ENCODE results near the gene CD99. TPM values are rescaled to one million over a fixed set of nuclear protein-coding genes. Genes with fewer than 3 reads are reported as not detected.

CD99 gene
- total RNA-seq, 4 donors from 2014 or later = 248 to 635 (median 378) TPM

DNA sequence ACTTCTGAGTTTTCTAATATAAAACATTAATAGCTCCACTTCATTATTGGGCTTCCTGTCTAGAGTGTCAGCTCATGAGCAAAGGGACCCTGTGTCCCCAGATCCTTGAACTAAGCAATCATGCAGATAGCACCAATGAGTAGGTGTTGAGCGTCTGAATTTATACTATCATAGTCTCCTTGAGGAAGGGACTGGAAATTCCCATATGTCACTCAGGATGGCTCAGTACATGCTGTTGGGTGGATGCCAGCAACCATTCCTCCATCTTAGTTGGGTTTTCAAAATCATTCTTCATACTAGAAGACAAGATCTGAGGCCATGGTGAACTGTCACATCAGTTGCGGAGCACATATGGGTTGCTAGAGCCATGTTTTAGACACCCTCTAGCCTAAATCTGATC, 27.7 kb downstream of the CD99 start:
- TF ChIP-seq, protein P1, sequence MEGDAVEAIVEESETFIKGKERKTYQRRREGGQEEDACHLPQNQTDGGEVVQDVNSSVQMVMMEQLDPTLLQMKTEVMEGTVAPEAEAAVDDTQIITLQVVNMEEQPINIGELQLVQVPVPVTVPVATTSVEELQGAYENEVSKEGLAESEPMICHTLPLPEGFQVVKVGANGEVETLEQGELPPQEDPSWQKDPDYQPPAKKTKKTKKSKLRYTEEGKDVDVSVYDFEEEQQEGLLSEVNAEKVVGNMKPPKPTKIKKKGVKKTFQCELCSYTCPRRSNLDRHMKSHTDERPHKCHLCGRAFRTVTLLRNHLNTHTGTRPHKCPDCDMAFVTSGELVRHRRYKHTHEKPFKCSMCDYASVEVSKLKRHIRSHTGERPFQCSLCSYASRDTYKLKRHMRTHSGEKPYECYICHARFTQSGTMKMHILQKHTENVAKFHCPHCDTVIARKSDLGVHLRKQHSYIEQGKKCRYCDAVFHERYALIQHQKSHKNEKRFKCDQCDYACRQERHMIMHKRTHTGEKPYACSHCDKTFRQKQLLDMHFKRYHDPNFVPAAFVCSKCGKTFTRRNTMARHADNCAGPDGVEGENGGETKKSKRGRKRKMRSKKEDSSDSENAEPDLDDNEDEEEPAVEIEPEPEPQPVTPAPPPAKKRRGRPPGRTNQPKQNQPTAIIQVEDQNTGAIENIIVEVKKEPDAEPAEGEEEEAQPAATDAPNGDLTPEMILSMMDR (IDR thresholded peaks at IDR 0.05; ENCODE audit: low read depth) = no peak

DNA sequence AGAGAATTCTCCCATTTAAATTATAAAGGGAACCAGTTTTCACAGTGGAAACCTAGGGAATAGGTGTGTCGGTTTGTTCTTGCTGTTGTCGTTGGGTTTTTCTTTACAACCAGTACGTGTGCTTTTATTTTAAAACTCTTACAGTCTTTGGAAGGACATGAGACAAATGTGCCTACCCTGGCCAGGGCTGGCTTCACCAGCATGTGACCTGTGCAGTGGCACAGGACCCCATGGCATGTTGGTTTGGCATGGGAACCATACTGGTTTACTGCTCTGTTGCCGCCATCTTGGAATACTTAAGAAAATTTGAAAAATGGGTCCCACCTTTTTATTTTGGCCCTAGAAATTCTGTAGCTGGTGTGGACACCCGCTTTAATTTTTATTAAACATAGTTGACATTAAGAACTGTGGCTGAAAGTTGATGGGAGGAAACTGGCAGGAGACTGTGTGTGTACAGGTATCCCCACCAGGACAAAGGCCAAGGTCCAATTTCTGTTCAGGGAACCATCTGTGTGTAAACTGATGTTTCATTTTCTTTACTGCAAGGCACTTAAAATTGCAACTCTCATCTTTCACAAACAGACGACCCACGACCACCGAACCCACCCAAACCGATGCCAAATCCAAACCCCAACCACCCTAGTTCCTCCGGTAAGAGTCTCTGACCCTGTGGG, 28.8 kb downstream of the CD99 start:
- TF ChIP-seq, protein P1 (IDR thresholded peaks at IDR 0.05; ENCODE audit: low read depth) = no peak

DNA sequence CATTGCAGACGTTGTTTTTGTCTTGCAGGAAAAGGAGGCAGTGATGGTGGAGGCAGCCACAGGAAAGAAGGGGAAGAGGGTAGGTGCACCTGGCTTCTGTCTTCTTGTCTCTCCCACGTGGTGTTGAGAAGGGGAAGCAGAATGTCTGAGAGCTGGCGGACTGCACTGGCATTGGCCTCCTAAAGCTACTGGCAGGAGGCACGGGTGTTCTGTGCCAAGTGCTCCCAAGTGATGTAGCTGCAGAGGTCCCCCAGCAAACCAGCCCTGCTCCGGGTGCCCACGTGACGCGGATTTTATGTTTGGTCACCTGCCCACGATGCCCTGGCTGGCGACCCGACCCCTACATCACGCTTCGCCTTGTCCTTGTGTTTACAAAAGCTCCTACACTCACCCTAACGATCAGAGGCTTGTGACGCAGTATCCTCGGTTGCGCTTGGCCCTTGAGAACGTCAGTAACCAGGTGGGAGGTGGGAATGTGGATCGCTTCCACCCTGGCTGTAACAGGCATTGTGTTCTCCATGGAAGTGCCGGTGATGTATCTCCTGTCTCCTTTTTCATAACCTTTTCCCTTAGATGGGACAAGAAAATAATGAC, 32.3 kb downstream of the CD99 start:
- TF ChIP-seq, protein P1 (IDR thresholded peaks at IDR 0.05; ENCODE audit: low read depth) = no peak

DNA sequence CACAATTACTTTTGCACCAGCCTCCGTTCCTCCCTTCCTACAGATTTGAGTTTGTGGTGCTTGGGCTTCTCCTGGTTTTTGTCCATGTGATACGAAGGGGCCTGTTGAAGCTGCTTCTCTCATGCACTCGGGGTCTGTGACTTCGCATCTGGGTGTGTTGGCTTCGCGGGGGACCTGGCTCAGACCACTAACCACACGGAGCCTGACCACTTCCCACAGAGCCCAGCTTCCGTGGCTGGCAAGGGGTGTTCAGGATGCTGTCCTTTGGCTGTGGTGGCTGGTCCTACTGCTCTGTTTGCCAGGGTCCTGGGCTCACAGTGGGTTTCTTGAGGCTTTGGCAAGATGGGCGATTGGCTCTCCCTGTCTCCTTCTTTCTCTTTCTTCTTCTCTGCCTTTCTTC, 41.0 kb downstream of the CD99 start:
- TF ChIP-seq, protein P1 (IDR thresholded peaks at IDR 0.05; ENCODE audit: low read depth) = no peak

DNA sequence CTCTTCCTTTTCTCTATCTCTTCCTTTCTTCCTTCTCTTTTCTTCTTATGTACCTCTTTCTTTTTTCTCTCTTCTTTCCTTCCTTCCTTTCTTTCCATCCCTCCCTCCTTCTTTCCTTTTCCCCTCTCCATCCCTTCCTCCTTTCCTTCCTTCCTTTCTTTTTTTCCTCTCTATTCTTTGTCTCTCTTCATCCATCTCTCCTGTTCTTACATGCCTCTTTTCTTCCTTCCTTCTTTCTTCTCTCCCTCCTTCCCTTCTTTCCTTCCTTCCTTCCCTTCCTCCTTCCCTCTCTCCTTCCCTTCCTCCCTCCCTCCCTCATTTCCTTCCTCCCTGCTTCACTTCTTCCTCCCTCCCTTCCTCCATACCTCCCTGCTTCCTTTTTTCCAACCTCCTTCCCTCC, 41.6 kb downstream of the CD99 start:
- TF ChIP-seq, protein P1 (IDR thresholded peaks at IDR 0.05; ENCODE audit: low read depth) = no peak

DNA sequence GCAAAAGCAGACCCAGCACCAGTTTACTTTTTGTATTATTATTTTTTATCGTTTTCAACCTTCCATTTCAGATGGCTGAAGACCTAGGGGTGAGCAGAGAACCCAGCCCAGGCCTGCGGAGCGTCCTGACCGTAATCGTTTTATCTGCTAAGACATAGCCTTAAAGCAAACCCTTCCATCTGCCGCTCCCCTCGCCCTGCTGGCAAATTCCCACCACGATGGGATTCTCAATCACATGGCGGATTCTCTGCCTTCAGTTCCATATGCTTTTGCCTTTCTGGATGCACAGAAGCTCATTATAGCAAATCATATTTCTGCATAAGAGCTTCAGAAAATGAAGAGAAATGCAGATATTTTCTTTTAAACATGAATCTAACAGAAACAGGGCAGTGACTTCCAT, 42.2 kb downstream of the CD99 start:
- TF ChIP-seq, protein P1 (IDR thresholded peaks at IDR 0.05; ENCODE audit: low read depth) = no peak

DNA sequence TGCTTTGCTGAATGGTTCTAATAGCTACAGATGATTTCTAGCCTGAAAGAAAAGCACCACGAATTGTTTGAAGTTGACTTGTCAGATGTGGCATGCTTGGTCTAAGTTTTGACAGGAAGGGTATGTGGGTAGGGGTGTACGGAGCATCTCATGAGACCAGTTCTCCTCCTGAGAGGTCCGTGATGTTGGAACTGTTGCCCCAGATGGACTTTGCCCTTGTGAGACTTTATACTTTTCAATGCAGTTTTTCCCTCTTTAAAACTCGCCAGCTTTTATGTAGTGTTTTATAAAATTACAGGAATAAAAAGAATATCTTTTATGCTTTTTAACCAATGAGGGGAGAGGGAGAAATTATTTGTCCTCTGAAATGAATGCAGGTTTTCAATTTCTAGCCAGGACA, 44.2 kb downstream of the CD99 start:
- TF ChIP-seq, protein P1 (IDR thresholded peaks at IDR 0.05; ENCODE audit: low read depth) = no peak
